ENCODE results near the gene LDHAL6B.

LDHAL6B gene

GRCh38 chr15:59249816-59250215 lies 43.2 kb downstream of the LDHAL6B start:
- DNase-seq (ENCODE audit: low spot score) = no peak
- H3K27ac ChIP-seq = no peak overlapping the region
- H3K4me3 ChIP-seq = no peak overlapping the region
- TF ChIP-seq, protein P1, sequence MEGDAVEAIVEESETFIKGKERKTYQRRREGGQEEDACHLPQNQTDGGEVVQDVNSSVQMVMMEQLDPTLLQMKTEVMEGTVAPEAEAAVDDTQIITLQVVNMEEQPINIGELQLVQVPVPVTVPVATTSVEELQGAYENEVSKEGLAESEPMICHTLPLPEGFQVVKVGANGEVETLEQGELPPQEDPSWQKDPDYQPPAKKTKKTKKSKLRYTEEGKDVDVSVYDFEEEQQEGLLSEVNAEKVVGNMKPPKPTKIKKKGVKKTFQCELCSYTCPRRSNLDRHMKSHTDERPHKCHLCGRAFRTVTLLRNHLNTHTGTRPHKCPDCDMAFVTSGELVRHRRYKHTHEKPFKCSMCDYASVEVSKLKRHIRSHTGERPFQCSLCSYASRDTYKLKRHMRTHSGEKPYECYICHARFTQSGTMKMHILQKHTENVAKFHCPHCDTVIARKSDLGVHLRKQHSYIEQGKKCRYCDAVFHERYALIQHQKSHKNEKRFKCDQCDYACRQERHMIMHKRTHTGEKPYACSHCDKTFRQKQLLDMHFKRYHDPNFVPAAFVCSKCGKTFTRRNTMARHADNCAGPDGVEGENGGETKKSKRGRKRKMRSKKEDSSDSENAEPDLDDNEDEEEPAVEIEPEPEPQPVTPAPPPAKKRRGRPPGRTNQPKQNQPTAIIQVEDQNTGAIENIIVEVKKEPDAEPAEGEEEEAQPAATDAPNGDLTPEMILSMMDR (IDR thresholded peaks at IDR 0.05) = no peak

DNA sequence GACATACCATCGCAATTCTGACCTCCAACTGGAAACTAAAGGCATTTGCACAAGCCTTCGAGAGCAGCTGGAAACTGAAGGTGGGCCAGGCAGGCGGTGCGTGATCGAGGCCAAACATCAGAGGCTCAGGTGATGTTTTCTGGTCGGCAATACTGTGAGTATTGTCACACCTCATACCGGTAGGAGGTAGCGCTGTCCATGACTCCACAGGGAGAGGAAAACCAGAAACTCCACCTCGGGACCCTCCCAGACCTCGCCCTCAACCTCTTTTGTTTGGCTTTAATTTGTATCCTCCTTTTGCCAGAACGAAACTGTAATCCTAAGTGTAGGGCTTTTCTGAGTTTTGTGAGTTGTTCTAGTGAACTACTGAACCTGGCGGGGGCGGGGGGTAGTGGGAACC lies 43.6 kb downstream of the LDHAL6B start:
- TF ChIP-seq, protein P1 (IDR thresholded peaks at IDR 0.05) = no peak
- peak overlapping the region in 1 of 2 donors; percentile 4 for H3K27ac ChIP-seq
- DNase-seq (ENCODE audit: low spot score) = no peak
- no peak overlapping the region for H3K4me3 ChIP-seq

- Histone ChIP-seq H3K27ac (no peak overlapping the region), H3K4me3 (no peak overlapping the region)
- DNase-seq (ENCODE audit: low spot score) = no peak
- TF ChIP-seq, protein P1 (IDR thresholded peaks at IDR 0.05) = no peak
These were observed 44.6 kb downstream of the LDHAL6B start for GRCh38 chr15:59251001-59251845.

DNA sequence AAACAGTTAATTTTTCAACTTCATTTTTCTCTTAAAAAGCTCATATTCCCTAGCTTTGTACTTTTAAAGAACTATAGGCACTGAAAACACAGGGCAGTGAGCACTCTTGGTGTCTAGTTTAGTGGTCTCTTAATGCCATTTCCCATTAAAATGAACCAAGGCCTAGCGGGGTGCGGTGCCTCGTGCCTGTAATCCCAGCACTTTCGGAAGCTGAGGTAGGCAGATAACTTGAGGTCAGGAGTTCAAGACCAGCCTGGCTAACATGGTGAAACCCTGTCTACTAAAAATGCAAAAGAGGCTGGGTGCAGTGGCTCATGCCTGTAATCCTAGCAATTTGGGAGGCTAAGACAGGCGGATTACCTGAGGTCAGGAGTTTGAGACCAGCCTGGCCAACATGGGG lies 45.5 kb downstream of the LDHAL6B start:
- DNase-seq (ENCODE audit: low spot score) = no peak
- Histone ChIP-seq H3K4me3 (no peak overlapping the region), H3K27ac (no peak overlapping the region)
- TF ChIP-seq, protein P1 (IDR thresholded peaks at IDR 0.05) = no peak

GRCh38 chr15:59255680-59256336 lies 49.2 kb downstream of the LDHAL6B start:
- no peak for DNase-seq (ENCODE audit: low spot score)
- TF ChIP-seq, protein P1 (IDR thresholded peaks at IDR 0.05) = no peak
- H3K4me3 ChIP-seq = no peak overlapping the region
- H3K27ac ChIP-seq = no peak overlapping the region

GRCh38 chr15:59256482-59256881 lies 49.8 kb downstream of the LDHAL6B start:
- TF ChIP-seq, protein P1 (IDR thresholded peaks at IDR 0.05) = no peak
- DNase-seq (ENCODE audit: low spot score) = no peak
- Histone ChIP-seq H3K27ac (no peak overlapping the region), H3K4me3 (no peak overlapping the region)

DNA sequence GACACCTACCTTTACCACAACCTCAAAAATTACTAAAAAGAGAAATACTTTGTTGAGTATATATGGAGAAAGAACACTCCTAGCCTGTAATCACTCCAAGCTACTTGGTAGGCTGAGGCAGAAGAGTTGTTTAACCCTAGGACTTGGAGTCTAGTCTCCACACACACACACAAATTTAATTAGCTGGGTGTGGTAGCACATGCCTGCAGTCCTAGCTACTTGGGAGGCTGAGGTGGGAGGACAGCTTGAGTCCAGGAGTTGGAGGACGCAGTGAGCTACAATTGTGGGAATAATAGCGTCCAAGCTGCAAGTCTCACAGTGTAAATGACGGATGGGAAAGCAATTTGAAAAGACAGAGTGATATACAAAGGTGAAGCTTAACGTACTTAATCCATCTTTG lies 50.5 kb downstream of the LDHAL6B start:
- DNase-seq (ENCODE audit: low spot score) = no peak
- TF ChIP-seq, protein P1 (IDR thresholded peaks at IDR 0.05) = no peak
- Histone ChIP-seq H3K4me3 (no peak overlapping the region), H3K27ac (no peak overlapping the region)
